GM19463 (cell line): ENCODE measurements around the gene BANP.

Source experiments
- ATAC-seq: cut with Tn5 transposase; IDR thresholded peaks from one replicate; pipeline ENCODE4 v1.9.1; 2021; ENCODE audit warnings: mild to moderate bottlenecking, moderate library complexity; ENCODE audit not compliant: unreplicated experiment

BANP gene

GRCh38 chr16:87948735-87949070, 2.5 kb upstream of the BANP start:
- no peak for ATAC-seq

- ATAC-seq, result no peak
Observed at GRCh38 chr16:87949071-87949744, 2.0 kb upstream of the BANP start.

GRCh38 chr16:87951552-87952538, 611 bp downstream of the BANP start:
- no peak for ATAC-seq

- ATAC-seq, result no peak
Observed at GRCh38 chr16:87952751-87953150, 1.5 kb downstream of the BANP start.

GRCh38 chr16:87953308-87954215, 2.3 kb downstream of the BANP start:
- ATAC-seq, result no peak

GRCh38 chr16:87954361-87954760, 3.1 kb downstream of the BANP start:
- no peak for ATAC-seq

- no peak for ATAC-seq
Observed at GRCh38 chr16:87954826-87955225, 3.6 kb downstream of the BANP start.

- ATAC-seq, result no peak
Observed at GRCh38 chr16:87955302-87956097, 4.3 kb downstream of the BANP start.

- ATAC-seq, result no peak
Observed at GRCh38 chr16:87956098-87956364, 4.8 kb downstream of the BANP start.

GRCh38 chr16:87956365-87957231, 5.4 kb downstream of the BANP start:
- no peak for ATAC-seq

- no peak for ATAC-seq
Observed at GRCh38 chr16:87957296-87958094, 6.3 kb downstream of the BANP start.

- ATAC-seq, result no peak
Observed at GRCh38 chr16:87958632-87959031, 7.4 kb downstream of the BANP start.

GRCh38 chr16:87959391-87959990, 8.3 kb downstream of the BANP start:
- ATAC-seq, result no peak

- ATAC-seq, result no peak
Observed at GRCh38 chr16:87960296-87960695, 9.1 kb downstream of the BANP start.

- ATAC-seq, result no peak
Observed at GRCh38 chr16:87960852-87961251, 9.6 kb downstream of the BANP start.

GRCh38 chr16:87961623-87962022, 10.4 kb downstream of the BANP start:
- ATAC-seq, result no peak

GRCh38 chr16:87963400-87963799, 12.2 kb downstream of the BANP start:
- no peak for ATAC-seq

- ATAC-seq, result no peak
Observed at GRCh38 chr16:87964049-87964659, 12.9 kb downstream of the BANP start.
